Measurements from ENCODE around the gene AFTPH.

The AFTPH gene

DNA sequence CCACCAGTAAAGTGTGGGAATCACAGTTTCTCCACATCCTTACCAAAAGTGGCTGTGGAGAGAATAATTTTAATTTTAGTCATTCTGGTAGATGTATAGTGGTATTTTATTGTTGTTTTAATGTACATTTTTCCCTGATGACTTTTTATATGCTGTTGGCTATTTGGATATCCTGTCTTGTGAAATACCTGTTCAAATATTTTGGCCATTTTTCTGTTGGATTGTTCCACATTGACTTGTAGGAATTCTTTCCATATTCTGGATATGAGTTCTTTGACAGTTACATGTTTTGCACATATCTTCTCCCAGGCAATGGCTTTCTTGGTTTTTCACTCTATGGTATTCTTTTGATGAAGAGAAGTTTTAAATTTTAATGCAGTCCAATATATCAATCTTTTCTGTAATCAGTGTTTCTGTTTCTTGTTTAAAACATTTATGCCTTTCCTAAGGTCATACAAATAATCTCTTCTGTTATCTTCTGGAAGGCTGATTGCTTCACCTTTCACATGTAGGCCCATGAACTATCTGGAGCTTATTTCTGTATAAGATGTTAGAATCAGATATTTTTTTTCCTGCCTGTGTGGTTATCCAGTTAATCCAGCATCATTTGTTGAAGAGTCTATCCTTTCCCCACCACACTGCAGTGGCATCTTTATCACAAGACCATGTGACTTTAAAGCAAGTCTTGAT, 19.0 kb downstream of the AFTPH start:
- no peak for DNase-seq

DNA sequence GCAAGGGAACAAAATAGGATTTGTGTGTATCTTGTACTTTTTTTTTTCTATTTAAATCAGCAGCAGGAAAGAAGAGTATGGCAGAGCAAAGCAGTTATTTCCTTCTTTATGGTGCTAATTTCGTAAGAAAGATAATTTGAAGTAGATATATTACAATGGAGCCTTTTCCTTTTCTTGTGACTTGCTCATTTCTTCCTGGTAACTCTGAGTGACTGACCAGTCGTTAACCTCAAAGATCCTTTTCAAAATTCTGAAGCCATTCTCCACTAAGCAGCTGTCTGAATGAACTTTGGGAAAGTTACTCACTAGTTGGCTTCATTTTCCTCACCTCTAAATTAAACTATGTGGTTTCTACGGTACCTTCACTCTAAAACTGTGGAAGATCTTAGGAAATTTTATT, 24.6 kb downstream of the AFTPH start:
- no peak for DNase-seq

DNA sequence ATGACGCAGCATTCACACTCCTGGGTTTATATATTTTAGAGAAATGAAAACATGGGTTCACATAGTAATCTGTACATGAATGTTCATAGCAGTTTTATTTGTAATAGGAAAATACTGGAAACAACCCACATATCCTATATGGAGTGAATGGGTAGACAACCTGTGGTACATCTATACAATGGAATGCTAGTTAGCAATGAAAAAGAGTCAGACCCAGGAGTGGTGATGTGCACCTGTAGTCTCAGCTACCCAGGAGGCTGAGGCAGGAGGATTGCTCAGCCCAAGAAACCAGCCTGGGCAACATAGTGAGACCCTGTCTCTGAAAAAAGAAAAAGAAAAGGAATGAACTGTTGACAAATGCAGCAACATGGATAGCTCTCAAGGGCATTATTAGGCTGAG, 25.9 kb downstream of the AFTPH start:
- no peak for DNase-seq

DNA sequence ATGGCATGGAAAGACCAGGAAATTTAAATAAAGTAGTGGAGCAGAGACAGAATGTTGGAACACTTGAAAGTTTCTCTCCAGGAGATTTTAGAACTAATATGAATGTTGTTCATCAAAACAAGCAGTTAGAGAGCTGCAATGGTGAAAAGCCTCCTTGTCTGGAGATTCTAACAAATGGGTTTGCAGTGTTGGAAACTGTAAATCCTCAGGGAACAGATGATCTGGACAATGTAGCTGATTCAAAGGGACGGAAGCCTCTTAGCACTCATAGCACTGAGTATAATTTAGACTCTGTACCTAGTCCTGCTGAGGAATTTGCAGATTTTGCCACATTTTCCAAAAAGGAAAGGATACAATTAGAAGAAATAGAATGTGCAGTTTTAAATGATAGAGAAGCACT, 27.7 kb downstream of the AFTPH start:
- DNase-seq: no peak

DNA sequence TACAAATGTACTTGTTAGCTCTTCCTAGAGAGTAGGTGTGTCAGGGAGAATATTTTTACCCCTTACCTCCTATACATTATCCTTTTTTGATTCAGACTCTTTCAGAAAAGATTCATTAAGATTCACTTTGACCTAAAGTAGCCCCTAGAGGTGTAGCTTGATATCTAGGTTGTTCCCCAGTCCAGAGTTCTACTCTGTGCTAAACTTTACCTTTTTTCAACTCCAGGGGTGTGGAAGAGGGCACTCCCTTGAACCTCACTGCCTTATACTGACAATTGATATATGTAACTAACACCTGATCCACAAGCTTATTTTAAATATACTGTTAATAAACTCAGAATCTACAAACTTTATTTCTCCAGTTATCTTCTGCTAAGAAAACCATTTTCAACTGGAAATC, 30.0 kb downstream of the AFTPH start:
- no peak for DNase-seq

DNA sequence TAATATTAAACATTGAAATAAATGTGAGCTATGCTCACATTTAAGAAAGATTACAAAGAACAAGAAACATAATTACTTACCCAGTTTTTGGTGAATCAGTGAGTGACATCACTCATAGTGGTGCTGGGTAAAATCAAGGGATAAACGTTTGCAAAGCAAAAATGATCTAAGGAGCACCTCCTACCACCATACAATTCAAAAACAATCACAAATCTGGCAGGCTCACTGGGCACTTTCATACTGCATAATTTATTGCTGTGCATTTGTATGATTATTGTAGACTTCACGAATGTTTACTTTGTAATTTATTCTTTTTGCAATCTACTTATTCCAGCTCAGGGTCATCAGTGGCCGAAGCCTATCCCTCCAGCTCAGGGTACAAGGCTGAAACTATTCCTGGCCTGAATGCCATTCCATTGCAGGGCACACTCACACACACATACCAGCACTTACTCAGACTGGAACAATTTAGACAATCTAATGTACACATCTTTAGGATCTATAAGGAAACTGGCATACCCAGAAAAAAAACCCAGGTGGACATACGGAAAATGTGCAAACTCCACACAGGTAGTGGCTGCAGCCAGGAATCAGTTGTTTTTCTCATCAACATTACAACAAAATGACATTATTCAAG, 34.4 kb downstream of the AFTPH start:
- DNase-seq: no peak

DNA sequence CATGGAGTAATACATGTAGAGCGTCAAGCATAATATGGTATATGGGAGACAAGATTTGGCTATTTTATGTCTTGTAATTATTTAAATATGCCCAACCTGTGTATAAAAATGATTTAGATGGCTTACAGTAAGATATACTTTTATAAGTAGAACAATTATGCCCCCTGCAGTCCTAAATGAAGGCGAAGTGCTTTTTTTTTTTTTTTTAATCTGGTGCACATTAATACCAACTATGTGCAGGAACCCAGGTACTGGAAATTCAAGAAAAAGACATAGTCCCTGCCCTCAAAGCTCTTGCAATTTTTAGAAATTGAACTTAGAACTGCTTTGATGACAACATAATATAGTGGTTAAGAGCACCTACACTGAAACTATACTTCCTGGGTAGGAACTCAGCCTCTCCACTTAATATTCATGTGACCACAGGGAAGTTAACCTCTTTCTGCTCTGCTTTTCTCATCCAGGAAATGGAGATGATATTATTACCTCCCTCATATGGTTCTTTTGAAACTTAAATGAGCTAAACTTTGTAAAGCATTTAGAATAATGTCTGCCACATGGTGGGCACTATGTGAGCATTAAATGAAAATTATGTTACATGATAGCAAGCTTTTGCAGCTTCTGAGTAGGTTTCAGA, 38.1 kb downstream of the AFTPH start:
- DNase-seq: peak; percentile 16

DNA sequence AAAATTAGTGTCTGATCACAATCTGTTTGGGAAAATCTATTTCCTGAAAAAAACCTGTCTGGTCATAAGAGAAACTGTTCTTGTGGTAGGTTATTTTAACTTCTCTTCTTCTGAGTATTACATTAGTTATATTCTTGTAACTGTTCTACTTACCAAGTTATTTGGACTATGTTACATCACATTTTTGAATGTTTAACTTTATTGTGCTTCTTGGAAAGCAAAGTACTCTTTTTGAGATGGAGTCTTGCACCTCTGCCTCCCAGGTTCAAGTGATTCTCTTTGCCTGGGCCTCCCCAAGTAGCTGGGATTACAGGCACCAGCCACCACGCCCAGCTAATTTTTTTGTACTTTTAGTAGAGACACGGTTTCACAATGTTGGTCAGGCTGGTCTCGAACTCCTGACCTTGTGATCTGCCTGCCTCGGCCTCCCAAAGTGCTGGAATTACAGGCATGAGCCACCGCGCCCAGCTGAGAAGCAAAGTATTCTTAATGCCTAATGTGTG, 39.4 kb downstream of the AFTPH start:
- DNase-seq: no peak

DNA sequence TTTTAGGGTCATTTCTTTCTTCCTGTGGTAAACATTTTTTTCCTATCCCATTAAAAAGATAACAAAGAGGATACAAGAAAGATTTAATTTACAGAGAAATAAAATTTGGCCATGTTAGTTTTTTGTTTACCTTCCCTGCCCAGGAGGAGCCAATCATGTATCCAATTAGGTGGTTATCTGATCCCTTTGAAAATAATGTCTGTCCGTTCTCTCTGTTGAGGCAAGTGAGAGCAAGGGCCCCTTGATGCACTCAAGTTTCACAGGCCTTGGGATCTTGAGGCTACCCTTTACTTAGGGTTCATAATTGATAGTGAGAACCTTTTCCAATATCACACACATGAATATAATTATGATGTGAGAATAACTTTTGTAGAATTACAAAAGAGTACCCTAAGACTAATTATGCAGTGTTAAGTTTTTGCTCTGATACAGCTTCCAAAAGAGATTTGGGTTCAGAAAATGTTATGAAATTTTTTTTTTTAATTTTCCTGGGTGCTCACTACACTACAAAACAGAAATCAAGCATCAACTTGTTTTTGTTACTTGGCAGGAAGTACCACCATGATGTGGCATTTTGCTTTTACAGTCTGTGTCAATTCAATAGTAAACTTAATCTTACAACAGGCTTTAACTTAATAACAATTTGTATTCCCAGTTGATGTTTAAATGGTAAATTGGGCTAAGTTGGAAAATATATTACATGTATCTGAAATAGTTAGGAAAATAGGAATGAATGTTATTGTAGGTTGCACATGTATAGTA, 42.0 kb downstream of the AFTPH start:
- no peak for DNase-seq

DNA sequence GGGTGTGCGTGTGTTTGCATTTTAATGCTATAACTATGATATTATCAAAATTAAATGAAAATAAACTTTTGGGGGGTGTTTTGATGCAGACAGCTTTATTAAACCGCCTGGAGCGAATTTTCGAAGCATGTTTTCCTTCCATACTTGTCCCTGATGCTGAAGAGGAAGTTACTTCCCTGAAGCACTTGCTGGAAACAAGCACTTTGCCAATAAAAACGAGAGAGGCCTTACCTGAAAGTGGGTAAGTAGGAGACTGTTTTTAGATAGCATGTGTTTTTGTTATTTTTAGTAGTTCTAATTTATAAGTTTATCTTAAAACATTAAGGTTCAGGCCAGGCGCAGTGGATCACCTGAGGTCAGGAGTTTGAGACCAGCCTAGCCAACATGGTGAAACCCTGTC, 43.3 kb downstream of the AFTPH start:
- DNase-seq: no peak

DNA sequence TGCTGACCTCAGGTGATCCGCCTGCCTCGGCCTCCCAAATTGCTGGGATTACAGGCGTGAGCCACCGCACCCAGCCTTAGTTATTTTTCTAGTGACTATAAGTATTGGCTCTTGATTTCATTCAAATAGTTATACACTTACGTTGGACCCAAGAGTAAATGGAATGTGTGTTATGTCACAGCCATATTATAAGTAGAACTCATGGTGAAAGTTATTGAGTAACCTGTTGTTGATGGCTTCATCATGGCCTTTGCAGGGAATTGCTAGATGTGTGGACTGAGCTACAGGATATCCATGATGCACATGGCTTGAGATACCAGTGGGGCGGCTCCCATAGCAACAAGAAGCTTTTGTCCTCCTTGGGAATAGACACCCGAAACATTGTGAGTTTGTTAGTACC, 44.7 kb downstream of the AFTPH start:
- DNase-seq: no peak

DNA sequence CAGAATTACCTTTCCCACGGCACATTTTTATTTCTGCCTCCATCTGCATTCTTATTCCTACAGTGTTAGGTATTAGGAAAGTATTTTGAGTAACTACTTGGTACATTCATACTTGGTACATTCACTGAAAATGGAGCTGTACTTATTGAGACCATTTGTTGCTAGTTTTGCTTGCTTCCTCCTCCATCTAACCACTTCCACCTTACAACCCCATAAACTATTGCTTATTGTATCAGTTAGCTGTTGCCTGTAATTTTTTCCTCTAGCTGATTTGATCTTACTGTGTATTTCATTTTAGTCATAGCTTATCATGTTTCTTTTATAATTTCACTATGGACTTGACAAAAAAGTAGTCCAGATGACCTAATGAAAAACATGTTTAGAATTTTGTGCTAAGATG, 50.7 kb downstream of the AFTPH start:
- no peak for DNase-seq

DNA sequence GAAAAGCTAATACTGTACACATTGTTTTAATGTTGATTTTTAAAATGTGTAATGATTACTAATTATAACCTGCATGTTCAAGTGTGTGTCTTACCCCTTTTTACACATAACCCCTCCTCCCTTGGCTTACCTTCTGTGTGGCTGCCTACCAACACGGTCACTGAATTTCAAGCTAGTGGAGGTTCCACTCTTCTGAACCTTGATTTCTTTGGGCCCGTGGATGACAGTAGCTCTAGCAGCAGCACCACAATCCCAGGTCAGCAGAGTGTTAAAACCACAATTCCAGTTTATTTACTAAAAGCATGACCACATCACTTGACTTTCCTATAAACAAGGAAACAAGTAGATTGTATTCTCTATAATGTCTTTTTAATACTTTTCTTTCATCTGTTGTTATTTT, 56.9 kb downstream of the AFTPH start:
- DNase-seq: no peak

DNA sequence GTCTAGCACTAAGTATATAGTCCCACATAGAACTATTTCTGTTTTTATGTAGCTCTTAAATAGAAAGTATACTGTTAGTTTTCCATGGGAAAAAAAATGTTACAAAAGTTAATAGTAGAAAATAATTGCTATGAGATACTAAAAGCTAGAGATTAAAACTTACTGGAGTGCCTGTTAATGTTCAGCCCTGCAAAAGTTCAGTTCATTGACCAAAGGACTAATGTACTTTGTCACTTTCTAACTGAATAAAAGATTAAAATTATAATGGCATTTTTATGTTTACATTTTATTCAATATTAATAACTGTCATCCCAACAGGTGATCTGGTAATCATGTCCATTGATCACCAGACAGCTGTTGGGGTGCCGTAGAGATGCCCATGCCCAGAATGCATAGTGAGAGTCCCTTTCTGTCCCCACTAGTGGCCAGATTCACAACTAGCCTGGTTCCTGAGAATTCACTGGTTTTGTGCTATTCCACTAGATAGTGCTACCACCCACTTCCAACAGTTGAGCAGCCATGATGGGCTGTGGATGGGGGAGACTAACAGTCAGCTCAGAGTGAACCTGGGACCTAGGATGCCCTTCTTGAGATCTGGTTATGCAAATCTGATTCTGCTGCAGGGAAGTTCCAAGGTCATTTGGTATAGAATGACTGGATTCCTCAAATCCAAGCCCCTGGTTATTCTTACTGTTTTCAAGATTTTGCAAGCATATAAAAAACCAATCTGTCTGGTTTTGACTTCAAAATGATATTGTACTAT, 57.8 kb downstream of the AFTPH start:
- no peak for DNase-seq

DNA sequence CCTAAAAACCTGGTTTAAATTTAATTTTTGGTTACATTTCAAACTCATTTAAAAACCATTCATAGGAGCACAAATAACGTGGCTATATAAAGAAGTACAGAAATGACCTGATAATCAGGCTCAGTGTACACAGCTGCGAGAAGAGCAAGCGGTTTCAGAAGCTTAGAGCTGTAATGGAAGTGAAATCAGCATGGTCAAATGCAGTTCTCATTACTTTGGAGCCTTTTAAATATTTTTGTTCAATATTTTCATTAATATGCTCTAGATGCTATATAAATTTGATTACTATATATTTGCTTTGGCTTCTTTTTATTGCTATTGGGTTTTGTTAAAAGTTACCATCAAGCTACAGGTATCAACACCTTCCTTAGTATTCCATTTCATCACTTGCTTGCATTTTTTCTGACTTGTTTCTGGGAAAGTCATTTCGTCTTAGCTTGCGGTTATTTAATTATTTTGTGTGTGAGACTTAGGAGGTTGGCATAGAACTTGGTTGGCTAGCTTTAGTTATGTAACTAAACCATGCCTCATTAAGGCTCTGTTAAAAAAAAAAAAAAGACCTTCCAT, 58.7 kb downstream of the AFTPH start:
- no peak for DNase-seq

DNA sequence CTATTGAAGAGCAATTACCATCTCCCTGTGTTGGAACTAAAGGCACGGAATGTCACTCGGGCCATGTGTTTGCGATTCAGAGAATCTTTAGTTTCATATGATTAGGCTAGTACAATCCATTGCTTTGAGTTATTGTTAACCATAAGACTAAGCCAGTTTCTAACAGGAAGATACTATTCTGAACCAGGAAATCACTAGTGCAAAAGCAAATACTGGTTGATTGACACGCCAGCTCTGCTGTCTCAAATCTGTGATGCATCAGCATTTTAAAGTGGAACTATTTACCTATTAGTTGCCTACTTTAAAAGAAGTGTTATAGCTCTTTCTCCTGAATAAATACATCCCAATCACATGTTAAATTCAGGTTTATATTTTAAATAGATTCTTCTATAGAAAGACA, 61.9 kb downstream of the AFTPH start:
- DNase-seq: no peak

DNA sequence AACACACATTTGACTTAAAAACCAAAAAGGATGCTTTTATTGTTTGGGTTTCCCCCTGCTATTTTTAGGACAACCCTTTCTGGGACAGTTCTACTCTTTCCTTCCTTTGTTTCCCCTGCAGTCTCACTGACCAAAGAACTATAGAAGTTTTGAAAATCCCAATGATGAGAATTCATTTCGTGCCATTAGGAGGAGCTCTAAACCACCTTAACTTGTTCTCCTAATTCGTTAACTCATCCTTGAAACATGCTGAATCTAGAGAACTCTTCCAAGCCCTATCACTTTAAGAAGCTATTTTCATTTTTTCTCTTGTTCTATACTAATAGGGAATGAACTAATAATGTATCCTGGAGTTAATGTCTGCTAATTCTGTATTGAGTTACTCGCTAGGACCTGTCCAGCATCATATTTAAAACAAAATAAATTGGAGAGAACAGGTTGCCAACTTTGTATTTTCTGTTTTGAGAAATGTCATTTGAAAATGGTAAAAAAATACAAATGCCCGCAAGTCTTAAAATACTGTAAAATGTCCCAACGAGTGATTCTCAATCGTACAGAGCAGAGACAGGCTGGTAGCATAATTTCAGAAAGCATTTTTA, 62.9 kb downstream of the AFTPH start:
- DNase-seq: peak; percentile 37

DNA sequence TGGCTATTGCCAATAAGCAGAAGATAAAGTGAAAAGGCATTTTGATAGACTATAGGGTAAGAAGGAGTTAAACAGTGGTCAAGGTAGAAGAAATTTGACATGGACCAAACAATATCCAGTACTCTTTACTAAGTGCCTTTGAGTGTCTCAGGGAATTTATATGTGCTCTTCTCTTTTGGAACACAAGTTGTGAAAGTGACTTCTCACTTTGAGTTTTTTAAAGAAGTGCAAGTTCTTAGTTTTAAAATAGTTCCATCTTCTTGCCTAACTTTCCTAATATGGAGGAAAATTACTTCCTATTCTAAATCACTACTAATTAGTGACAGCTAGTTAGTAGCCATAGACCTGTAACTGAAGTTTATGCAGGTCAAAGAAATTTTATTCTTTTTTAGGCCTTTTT, 63.4 kb downstream of the AFTPH start:
- no peak for DNase-seq

DNA sequence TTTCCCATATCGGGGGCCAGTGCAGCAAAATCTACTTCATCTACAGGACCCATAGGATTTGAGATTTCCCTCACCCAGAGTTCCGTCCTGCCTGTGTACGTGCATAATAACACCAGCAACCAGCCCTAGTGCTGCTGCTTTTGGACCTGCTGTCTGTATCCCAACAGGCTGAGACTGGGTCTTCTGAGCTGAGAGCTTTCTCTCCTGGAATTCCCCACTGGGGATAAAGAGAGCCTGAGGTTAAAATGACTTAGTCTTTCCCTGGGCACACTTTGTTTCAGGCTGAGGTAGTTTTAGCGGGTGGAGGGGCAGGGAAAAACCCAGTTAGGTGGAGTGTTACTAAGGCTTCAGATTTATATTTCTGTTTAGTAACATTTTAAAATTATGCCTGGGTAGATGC, 67.1 kb downstream of the AFTPH start:
- DNase-seq: no peak

DNA sequence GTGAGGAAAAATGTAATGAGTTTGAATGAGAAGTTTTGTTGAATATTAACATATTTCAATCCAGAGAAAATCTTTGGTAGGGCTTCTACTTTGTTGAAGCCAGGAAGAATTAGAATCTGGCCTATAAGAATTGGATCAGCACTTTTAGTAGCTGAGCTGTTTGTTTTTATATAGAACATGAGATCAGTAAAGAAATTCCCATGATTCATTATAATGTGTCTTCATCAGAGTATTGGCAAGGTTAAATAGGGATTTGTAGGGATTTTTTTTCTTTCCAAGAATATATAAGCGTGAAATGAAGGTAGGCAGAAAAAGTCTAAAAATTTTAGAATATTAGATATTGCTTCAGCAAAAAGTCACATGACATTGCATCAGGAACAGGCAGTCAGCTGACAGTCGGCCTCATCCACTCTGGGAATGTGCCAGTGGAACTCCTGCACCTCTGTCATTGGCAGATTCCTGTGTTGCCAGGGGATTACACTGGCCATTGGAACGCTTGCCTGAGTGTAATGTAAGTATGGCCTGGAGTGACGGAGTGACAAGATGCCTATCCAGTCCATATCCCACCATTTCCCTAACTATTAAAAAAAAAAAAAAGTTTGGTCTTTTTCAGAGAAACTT, 69.0 kb downstream of the AFTPH start:
- no peak for DNase-seq

DNA sequence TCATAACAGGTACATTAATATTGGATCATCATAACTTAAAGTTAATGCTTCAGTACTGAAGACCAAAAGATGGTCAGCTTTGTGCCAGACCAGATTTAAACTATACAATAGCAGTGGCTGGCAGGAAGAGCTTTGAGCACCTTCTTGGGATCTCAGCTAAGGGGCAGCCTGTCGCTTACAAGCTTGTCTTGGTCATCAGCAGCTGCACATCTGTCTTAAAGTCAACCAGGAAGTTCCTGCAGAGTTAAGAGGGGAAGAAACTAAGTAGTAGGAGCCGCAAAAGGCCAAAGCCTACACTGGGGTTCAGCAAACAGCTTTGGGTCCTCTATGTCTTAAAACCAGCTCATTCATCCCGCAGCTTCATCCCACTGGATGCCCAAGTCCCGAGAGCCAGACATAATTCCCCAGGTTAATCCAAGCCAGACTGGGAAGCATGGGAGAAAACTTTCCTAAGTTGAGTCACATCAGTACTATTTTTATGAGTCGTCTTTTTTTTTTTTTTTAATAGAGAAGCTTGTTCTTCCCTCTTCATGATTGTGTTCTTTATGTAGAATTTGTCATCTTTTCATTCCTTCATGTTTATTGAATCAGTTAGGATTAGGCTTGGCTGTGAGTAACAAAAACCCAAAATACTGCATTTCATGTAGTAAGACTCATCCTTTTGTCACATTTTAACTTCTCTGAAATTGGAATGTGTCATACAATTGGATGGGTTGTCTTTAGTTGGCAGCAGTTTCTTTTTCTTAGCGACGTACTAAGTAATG, 70.3 kb downstream of the AFTPH start:
- DNase-seq: no peak
